ENCODE measurements around the gene FAIM2.

FAIM2 gene

DNA sequence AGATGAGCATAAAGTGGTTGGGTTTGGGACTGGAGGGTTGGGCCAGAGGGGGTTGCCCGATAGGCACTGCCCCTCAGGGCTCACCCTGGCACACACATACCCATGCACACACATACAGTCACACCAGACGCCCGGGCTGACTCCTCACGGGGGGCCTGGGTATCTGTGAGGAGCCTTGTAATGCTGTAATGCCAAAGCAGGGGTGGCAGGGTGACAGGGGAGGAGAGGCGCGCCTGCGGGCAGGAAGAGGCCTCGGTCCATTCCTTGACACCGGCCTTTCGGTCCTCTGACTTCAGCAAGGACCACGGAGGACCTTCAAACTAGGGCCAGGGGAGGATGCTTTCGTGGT lies 375 bp downstream of the FAIM2 start:
- Histone ChIP-seq H3K23ac (ENCODE audit: low read length) (no peak overlapping the region), H3K4me1 (ENCODE audit: control insufficient read depth in 1 of 2, insufficient read depth in 2 of 2, low read length in 2 of 2) (no peaks in the 10 kb centered on the region), H4K8ac (ENCODE audit: low read depth, low read length) (no peak overlapping the region), H4K91ac (ENCODE audit: low read depth, low read length) (no peak overlapping the region), H4K12ac (ENCODE audit: low read depth, low read length) (no peak overlapping the region), H3K4ac (ENCODE audit: low read depth, low read length) (no peak overlapping the region), H3K27ac (ENCODE audit: low read depth, low read length) (no peak overlapping the region), H3K27me3 (ENCODE audit: insufficient read depth, low read length) (peaks cover 12% of the 10 kb centered on the region), H3K79me1 (ENCODE audit: low read length) (no peaks in the 10 kb centered on the region), H3K79me2 (ENCODE audit: control insufficient read depth, insufficient read depth, low read length, poor library complexity) (no peaks in the 10 kb centered on the region), H2BK12ac (ENCODE audit: low read length) (no peak overlapping the region), H2BK120ac (ENCODE audit: insufficient read depth, low read length, poor library complexity) (no peak overlapping the region), H3K9me3 (ENCODE audit: insufficient read depth, low read depth, low read length) (peaks cover 6% of the 10 kb centered on the region), H2AFZ (ENCODE audit: insufficient read depth, low read length, poor library complexity) (no peak overlapping the region), H3K14ac (ENCODE audit: low read length) (no peak overlapping the region), H3K9ac (ENCODE audit: low read length) (no peak overlapping the region), H3K4me3 (ENCODE audit: low read depth, low read length) (no peak overlapping the region), H3K4me2 (ENCODE audit: low read length) (no peak overlapping the region), H2BK5ac (ENCODE audit: low read depth, low read length, poor library complexity) (no peak overlapping the region), H3K36me3 (ENCODE audit: control insufficient read depth in 1 of 2, insufficient read depth in 2 of 2, low read length in 2 of 2) (no peaks in the 10 kb centered on the region), H2AK5ac (ENCODE audit: low read length) (no peak overlapping the region), H3K18ac (ENCODE audit: low read length) (no peak overlapping the region)
- no peak for DNase-seq
- no CpG with 5 or more reads among the region's 12 CpGs for WGBS (ENCODE audit: extremely low coverage, insufficient coverage, insufficient read length)

DNA sequence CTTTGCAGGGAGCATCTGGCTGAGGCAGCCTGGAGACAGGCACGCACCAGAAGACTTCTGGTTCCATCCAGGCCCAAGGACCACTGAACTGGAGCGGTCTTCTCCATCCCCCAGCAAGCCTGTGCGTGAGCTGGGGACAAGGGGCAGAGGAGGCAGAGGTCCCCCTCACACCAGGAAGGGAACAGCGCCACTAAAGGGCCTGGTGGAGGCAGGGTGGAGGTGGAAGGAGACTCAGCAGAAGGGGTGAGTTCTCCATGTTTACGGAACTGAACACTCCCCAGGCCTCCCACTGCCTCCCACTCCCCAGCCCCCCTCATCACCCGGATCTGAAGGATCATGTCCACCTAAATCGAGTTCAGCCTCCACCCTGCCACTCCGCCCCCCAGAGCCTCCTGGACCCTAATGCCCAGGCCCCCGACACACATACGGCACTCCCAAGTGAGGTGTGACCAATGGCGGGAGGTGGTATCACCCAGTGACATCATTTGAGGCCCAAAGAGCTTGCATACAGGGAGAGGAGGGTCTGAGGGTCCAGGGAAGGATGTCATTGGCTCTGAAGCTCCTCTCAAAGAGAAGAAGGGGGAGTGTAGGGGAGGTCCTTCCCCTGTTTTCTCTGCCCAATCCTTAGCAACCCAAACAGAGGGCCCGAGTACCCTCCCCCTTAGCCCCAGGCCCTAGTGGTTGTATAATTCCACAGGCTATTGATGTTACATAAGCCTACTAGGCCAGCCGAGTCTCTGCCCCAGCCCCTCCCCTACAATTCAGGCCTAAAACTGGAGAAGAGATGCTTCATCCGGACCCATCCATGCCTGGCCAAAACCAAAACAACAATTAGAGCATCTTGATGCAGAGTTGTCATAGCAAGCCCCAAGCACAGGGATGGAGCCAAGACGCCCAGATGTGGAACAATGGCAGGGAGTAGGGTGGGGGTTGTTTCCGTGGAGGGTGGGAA lies 1.0 kb downstream of the FAIM2 start:
- WGBS (ENCODE audit: extremely low coverage, insufficient coverage, insufficient read length), result no CpG with 5 or more reads among the region's 16 CpGs

DNA sequence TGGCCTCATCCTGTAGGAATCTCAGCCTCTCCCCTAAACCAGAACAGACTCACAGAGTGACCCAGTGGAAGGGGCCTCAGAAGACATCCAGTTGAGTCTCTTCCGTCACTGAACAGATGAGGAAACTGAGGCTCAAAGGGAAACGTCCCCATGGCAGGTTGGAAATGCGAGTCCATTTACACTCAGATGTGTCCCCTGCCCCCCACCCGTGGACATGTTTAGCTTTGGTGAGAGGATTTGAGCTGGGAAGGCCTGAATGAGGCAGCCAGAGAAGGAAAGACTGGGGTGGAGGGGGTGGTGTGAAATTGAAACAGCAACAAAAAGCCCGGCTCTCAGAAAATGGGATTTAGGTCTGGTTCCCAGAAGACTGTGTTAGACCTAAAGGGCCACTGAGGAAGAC lies 1.7 kb downstream of the FAIM2 start:
- no peak overlapping the region for H3K18ac ChIP-seq (ENCODE audit: low read length)
- no peak overlapping the region for H3K4me3 ChIP-seq (ENCODE audit: low read depth, low read length)
- H3K27me3 ChIP-seq (ENCODE audit: insufficient read depth, low read length), result peaks cover 12% of the 10 kb centered on the region
- H3K79me2 ChIP-seq (ENCODE audit: control insufficient read depth, insufficient read depth, low read length, poor library complexity), result no peaks in the 10 kb centered on the region
- no peak overlapping the region for H2AFZ ChIP-seq (ENCODE audit: insufficient read depth, low read length, poor library complexity)
- H3K79me1 ChIP-seq (ENCODE audit: low read length), result no peaks in the 10 kb centered on the region
- H4K91ac ChIP-seq (ENCODE audit: low read depth, low read length), result no peak overlapping the region
- no peak overlapping the region for H2BK5ac ChIP-seq (ENCODE audit: low read depth, low read length, poor library complexity)
- no peak overlapping the region for H4K12ac ChIP-seq (ENCODE audit: low read depth, low read length)
- H2BK12ac ChIP-seq (ENCODE audit: low read length), result no peak overlapping the region
- H3K14ac ChIP-seq (ENCODE audit: low read length), result no peak overlapping the region
- no peak overlapping the region for H3K9ac ChIP-seq (ENCODE audit: low read length)
- H3K4me1 ChIP-seq (ENCODE audit: control insufficient read depth in 1 of 2, insufficient read depth in 2 of 2, low read length in 2 of 2), result no peaks in the 10 kb centered on the region
- no peak overlapping the region for H4K8ac ChIP-seq (ENCODE audit: low read depth, low read length)
- no peak overlapping the region for H3K4me2 ChIP-seq (ENCODE audit: low read length)
- no peak overlapping the region for H2AK5ac ChIP-seq (ENCODE audit: low read length)
- H3K36me3 ChIP-seq (ENCODE audit: control insufficient read depth in 1 of 2, insufficient read depth in 2 of 2, low read length in 2 of 2), result no peaks in the 10 kb centered on the region
- no peak overlapping the region for H3K4ac ChIP-seq (ENCODE audit: low read depth, low read length)
- DNase-seq, result no peak
- H3K9me3 ChIP-seq (ENCODE audit: insufficient read depth, low read depth, low read length), result peaks cover 6% of the 10 kb centered on the region
- no peak overlapping the region for H2BK120ac ChIP-seq (ENCODE audit: insufficient read depth, low read length, poor library complexity)
- WGBS (ENCODE audit: extremely low coverage, insufficient coverage, insufficient read length), result no CpG with 5 or more reads among the region's 5 CpGs
- no peak overlapping the region for H3K27ac ChIP-seq (ENCODE audit: low read depth, low read length)
- H3K23ac ChIP-seq (ENCODE audit: low read length), result no peak overlapping the region

More for the DNA sequence above, 1.0 kb downstream of the FAIM2 start:
- no peaks in the 10 kb centered on the region for H3K4me1 ChIP-seq (ENCODE audit: control insufficient read depth in 1 of 2, insufficient read depth in 2 of 2, low read length in 2 of 2)
- no peak overlapping the region for H4K91ac ChIP-seq (ENCODE audit: low read depth, low read length)
- no peak overlapping the region for H3K27ac ChIP-seq (ENCODE audit: low read depth, low read length)
- H3K14ac ChIP-seq (ENCODE audit: low read length), result no peak overlapping the region
- no peak overlapping the region for H3K4ac ChIP-seq (ENCODE audit: low read depth, low read length)
- H3K4me2 ChIP-seq (ENCODE audit: low read length), result no peak overlapping the region
- peaks cover 12% of the 10 kb centered on the region for H3K27me3 ChIP-seq (ENCODE audit: insufficient read depth, low read length)
- no peak overlapping the region for H2AFZ ChIP-seq (ENCODE audit: insufficient read depth, low read length, poor library complexity)
- H2BK12ac ChIP-seq (ENCODE audit: low read length), result no peak overlapping the region
- no peaks in the 10 kb centered on the region for H3K79me2 ChIP-seq (ENCODE audit: control insufficient read depth, insufficient read depth, low read length, poor library complexity)
- no peak overlapping the region for H4K12ac ChIP-seq (ENCODE audit: low read depth, low read length)
- H3K9ac ChIP-seq (ENCODE audit: low read length), result no peak overlapping the region
- no peak overlapping the region for H4K8ac ChIP-seq (ENCODE audit: low read depth, low read length)
- H2AK5ac ChIP-seq (ENCODE audit: low read length), result no peak overlapping the region
- H3K9me3 ChIP-seq (ENCODE audit: insufficient read depth, low read depth, low read length), result peaks cover 6% of the 10 kb centered on the region
- H2BK5ac ChIP-seq (ENCODE audit: low read depth, low read length, poor library complexity), result no peak overlapping the region
- no peaks in the 10 kb centered on the region for H3K79me1 ChIP-seq (ENCODE audit: low read length)
- H3K36me3 ChIP-seq (ENCODE audit: control insufficient read depth in 1 of 2, insufficient read depth in 2 of 2, low read length in 2 of 2), result no peaks in the 10 kb centered on the region
- no peak overlapping the region for H3K18ac ChIP-seq (ENCODE audit: low read length)
- DNase-seq, result no peak
- H3K23ac ChIP-seq (ENCODE audit: low read length), result no peak overlapping the region
- no peak overlapping the region for H3K4me3 ChIP-seq (ENCODE audit: low read depth, low read length)
- H2BK120ac ChIP-seq (ENCODE audit: insufficient read depth, low read length, poor library complexity), result no peak overlapping the region

DNA sequence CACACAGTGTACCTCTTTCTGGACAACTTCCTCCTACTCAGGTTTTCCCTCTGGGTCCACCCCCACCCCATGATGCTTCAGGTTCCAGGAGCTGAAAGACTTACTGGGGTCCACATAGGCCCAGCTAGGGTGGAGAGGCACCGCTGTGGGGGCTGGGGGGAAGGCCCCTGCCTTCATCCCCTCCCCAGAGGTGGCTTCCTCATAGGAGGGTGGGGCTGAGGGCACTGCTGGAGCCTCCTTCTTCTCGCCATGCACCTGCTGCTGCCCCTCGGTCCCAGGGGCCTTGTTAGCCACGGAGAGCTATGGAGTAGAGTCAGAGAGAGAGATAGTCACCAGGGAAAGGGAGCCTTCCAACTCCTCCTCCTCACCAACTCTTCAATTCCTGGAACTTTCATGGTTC lies 2.7 kb downstream of the FAIM2 start:
- Histone ChIP-seq H3K9me3 (ENCODE audit: insufficient read depth, low read depth, low read length) (peaks cover 6% of the 10 kb centered on the region), H3K4ac (ENCODE audit: low read depth, low read length) (no peak overlapping the region), H2AFZ (ENCODE audit: insufficient read depth, low read length, poor library complexity) (no peak overlapping the region), H3K4me3 (ENCODE audit: low read depth, low read length) (no peak overlapping the region), H3K23ac (ENCODE audit: low read length) (no peak overlapping the region), H3K79me2 (ENCODE audit: control insufficient read depth, insufficient read depth, low read length, poor library complexity) (no peaks in the 10 kb centered on the region), H3K14ac (ENCODE audit: low read length) (no peak overlapping the region), H2BK5ac (ENCODE audit: low read depth, low read length, poor library complexity) (no peak overlapping the region), H3K4me1 (ENCODE audit: control insufficient read depth in 1 of 2, insufficient read depth in 2 of 2, low read length in 2 of 2) (no peaks in the 10 kb centered on the region), H4K12ac (ENCODE audit: low read depth, low read length) (no peak overlapping the region), H2BK120ac (ENCODE audit: insufficient read depth, low read length, poor library complexity) (no peak overlapping the region), H3K27ac (ENCODE audit: low read depth, low read length) (no peak overlapping the region), H4K91ac (ENCODE audit: low read depth, low read length) (no peak overlapping the region), H3K79me1 (ENCODE audit: low read length) (no peaks in the 10 kb centered on the region), H4K8ac (ENCODE audit: low read depth, low read length) (no peak overlapping the region), H3K4me2 (ENCODE audit: low read length) (no peak overlapping the region), H2AK5ac (ENCODE audit: low read length) (no peak overlapping the region), H3K18ac (ENCODE audit: low read length) (no peak overlapping the region), H3K27me3 (ENCODE audit: insufficient read depth, low read length) (peaks cover 12% of the 10 kb centered on the region), H2BK12ac (ENCODE audit: low read length) (no peak overlapping the region), H3K36me3 (ENCODE audit: control insufficient read depth in 1 of 2, insufficient read depth in 2 of 2, low read length in 2 of 2) (no peaks in the 10 kb centered on the region), H3K9ac (ENCODE audit: low read length) (no peak overlapping the region)
- no CpG with 5 or more reads among the region's 4 CpGs for WGBS (ENCODE audit: extremely low coverage, insufficient coverage, insufficient read length)
- DNase-seq, result no peak
